Measurements from ENCODE around the gene DRC1. TPM values are rescaled to one million over a fixed set of nuclear protein-coding genes. Genes with fewer than 3 reads are reported as not detected.

Gene DRC1
- polyA plus RNA-seq, 10 donors, result 0.10 to 0.28 (median 0.19) TPM; not detected in 3

DNA sequence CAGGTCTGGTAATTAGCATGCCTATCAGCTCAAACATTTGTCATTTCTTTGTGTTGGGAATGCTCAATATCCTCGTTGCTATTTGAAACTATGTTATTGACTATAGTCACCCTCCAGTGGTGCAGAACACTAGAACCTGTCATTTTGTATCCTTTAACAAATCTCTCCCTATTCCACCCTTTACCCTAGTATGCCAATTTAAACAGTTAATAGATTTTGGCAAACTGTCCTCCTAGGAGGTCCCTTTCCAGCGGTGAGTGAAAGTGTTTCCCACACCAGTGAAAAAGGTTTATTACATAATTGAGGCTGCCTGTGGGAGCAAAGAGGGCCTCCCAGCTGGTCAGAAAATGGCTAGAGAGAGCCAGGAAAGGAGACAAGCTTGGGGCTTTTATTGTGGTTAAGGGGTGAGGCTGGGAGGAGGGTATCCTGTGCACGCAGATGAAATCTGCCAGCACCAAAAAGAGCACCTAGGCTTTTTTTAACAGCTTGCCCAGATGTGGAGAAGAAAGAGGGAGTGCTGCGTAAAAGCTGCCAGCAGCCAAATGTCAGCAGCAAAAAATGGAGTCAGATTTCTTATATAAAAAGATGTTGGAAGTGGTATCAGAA lies 1.8 kb upstream of the DRC1 start:
- DNase-seq, result no peak

DNA sequence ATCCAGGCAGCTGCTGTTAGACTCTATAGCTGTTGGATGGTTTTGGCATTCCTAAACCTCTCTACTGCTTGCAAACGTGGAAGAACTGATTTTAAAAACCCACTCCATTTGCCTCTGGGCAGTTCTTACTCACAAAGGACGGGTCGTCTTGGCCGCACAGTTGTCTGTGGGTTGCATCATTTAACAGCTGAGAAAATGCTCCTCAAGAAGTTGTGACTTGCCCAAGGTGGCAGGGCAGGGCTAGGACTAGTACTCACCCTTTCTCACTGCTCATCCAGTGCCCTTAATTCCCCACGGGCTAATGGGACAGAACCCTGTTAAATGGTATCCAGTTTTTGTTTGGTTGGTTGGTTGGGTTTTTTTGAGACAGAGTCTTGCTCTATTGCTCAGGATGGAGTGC lies 997 bp upstream of the DRC1 start:
- DNase-seq, result no peak

DNA sequence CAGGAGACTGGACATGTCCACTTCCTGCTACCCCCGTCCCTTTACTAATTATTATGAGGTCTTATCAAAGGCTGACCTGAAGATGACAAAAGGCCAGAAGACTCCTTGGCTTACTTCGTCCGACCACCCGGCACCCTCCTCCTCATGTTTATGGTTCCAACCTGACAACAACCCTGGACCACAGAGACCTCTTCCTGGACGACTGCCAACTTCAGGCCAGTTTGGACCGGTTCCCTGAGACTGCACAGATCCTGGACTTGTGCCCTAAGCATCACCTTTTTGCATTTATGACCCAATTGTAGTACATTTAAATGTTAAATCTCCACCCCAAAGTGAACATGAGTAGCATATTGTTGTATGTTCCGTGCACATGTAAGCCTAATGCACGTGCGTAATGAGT lies 5.8 kb downstream of the DRC1 start:
- no peak for DNase-seq

DNA sequence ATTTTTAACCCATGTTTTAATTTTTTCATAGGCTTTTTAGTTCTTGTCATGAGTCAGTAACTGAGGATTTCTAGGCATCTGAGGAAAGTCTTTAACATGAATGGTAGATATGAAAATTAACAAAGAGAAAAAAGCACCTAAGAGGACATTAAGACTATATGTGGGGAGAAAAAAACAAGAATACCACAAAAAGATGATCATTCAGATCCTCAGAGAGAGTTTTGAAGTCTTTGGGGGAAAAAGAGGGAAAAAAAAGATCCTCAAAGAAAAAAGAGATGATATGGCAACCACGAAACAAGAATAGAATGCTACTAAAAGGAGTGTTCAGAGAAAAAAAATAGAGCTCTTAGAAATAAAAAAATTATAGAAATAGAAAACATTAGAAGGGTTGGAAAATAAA lies 8.1 kb downstream of the DRC1 start:
- no peak for DNase-seq

DNA sequence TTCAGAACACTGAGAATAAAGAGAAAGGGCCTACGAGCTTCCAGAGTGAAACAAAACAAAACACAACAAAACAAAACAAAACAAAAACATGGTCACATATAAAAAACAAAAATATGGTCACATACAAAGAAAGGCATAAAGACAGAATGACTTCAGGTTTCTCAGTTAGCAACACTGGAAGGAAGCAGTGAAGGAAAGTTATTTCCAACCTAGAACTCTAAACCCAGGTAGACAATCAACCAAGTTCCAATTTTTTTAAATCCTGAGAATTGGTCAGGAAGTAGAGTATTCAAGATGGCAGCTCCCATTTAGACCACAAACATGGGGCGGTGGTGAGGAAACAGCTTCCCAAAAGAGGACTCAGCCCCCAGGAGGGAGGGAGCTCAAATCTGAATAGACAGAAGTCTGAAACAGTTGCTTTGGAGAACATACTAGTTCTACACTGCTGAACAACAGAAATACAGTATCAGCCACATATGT lies 9.1 kb downstream of the DRC1 start:
- DNase-seq, result no peak

DNA sequence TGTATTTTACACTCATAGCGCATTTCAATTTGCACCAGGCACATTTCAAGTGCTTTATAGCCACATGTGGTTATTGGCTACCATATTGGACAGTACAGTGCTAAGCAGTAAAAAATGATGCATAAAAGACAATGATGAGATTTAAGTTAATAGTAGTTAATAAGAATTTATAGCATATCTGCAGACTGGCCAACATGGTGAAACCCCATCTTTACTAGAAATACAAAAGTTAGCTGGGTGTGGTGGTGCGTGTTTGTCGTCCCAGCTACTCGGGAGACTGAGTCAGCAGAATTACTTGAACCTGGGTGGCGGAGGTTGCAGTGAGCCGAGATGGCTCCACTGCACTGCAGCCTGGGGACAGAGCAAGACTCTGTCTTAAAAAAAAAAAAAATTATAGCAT lies 9.7 kb downstream of the DRC1 start:
- no peak for DNase-seq

DNA sequence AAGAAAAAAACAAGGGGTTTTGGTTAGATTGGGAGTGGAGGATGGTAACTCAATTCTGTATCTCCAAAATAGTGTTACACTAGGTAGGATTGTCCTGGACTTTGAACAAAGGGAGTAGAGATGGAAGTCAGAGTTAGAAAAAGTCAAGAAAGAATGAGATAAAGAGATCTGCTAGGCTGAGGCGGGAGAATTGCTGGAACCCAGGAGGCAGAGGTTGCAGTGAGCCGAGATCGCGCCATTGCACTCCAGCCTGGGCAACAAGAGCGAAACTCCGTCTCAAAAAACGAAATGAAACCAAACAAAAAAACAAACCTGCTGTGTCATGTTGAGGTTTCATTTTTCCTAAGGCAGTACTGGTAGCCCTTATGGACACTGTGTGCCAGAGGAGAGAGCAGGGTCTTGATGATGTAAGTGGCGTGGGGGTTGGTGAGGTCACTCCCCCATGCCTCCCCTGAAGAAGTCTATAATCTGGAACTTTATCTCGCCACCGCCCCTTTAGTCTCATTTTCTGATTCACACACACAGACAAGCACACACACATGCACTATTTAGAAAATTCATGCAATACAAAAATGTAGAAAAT lies 10.5 kb downstream of the DRC1 start:
- no peak for DNase-seq

DNA sequence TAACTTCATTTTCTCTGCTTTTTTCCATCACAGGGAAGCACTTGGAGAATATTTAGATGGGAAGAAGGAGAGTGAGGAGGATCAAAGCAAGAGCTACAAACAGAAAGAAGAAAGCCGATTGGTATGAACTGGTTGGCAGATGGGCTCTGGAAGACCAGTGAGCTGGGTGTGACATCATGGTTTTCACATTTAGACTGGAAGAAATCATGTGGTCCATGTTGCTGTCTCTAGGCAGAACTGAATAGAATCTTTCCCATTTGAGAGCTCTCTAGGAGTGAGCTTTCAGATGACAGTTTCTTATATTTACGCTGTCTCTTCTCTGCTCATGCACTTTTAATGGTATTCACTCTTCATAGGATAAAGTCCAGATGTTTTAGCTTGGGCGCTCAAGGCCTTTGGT lies 12.6 kb downstream of the DRC1 start:
- no peak for DNase-seq

DNA sequence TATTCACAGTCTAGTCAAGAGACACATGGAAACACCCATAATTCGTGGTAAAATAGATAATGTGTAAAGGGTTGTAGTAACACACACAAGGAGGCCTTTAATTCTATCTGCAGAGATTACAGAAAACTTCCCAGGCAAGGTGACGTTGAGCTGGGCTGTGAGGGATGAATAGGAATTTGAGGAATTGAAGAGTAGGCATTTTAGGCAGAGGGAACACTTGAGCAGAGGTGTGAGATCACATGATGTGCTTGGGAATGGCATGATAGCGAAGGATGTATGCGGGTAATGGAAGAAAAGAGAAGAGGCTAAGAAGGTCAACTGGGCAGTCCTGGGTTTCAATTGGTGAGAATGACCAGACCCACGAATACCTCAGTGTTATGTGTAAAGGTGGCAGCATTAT lies 20.2 kb downstream of the DRC1 start:
- DNase-seq, result no peak

DNA sequence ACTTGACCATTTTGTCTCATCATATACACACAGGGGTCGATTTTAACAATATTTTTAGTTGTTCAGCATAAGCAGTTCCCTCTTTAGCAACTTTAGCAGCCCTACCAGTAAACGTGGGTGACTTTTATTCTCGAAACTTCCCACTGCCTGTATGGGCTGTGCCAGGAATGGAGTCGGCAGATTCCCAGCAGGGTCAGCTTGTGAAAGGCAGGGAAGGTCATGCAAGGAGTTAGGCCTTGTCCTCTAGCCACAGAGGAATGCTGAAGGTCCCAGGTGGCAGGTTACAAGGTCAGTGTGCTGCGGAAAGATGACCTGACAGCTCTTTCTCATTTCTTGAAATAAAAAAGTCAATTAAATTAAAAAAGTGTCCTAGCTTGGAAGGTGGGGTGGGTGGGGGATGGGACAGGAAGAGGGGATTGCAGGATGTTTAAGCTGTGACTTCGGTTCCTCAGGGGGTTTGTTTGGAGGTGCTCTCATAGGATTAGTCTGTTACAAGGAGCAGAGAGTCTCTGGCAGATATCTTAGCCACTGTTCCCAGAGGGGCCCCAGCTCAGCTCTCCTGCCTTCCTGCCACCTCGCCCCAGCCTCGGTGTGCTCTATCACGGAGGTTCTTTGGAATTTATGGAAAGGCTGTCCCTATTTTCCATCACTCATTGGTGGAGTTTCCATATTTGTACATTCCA lies 21.4 kb downstream of the DRC1 start:
- DNase-seq, result peak in 1 of 3 donors; percentile 14

DNA sequence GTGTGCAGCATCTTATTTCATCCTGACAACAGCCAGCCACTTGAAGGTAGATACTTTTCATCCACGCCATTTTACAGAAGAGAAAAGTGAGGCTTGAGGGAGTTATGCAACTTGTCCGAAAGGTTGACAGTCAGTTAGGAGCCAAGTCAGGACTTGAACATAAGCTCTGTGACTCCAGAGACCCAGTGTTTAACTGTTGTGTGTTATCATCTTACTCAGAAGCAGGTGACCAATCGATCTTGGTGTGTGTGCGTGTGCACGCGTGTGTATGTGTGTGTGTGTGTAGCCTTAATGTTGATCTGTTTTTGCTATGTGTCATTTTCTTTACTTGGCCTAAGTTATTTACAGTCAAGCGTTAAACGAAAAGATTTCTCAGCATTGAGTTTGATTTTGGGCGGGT lies 22.0 kb downstream of the DRC1 start:
- DNase-seq, result no peak

DNA sequence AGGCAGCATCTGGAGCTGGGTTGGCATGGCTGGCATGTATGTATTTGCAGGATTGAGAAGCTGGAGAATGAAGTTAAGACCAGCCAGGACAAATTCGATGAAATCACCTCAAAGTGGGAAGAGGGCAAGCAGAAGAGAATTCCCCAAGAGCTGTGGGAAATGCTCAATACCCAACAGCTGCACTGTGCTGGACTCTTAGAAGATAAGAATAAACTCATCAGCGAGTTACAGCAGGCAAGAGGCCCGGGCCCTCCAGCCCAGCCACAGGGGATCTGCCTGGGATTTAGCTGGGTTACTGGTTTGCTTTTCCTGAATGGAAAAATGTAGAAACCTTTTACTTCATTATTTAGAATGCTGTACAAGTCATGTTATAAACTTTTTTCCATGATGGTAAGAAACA lies 22.5 kb downstream of the DRC1 start:
- DNase-seq, result peak in 1 of 3 donors; percentile 6

DNA sequence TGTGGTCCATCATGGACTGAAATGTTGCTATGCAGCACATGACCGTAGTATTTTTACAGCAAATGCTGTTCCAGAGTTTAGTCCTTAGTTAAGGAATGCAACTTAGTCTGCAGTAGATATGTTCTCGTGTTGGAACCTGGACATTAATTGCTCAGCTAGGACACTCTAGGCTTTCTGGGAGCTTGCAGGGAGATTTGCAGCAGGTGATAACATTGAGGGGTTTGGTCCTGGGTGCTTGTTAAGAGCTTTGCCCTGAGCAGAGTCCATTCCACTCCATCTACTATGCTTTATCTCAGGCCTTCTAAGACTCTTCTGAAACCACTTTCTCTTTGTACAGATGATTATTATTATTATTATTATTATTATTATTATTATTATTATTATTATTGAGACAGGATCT lies 27.1 kb downstream of the DRC1 start:
- no peak for DNase-seq

DNA sequence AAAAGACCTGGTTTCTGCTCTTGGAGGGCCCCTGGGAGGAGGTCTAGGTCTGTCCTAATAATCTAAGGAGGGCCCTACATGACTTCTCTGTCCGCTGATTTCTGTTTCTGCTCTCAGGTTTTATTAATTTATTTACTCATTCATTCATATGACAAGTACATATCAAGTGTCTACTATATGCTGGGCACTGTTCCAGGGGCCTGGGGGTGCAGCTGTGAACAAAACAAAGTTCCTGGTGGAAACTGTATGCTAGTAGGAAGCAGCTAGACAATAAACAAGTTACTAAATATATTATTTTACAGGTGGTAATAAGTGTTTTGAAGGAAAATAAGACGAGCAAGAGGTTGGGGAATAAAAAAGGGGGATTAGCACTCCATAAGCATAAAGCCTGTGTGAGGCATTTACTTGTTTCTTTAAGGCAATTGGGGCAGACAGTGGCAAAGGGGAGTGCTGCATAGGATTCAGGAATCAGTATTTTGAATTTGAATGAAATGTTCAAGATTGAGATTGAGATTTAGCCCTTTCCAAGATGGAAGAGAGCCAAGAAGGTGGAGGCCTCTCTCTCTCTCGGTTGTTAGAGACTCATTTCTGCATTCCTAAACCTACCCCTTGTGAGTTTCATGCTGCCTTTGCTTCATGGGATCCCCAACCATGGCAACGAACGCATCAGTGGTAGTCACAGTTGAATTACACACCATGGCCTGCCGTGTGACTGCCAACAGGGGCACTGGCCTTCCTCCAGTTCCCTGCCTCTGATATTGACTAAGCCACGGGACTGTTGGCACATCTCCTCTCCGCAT lies 28.3 kb downstream of the DRC1 start:
- peak in 2 of 3 donors; percentile 22 to 36 for DNase-seq

DNA sequence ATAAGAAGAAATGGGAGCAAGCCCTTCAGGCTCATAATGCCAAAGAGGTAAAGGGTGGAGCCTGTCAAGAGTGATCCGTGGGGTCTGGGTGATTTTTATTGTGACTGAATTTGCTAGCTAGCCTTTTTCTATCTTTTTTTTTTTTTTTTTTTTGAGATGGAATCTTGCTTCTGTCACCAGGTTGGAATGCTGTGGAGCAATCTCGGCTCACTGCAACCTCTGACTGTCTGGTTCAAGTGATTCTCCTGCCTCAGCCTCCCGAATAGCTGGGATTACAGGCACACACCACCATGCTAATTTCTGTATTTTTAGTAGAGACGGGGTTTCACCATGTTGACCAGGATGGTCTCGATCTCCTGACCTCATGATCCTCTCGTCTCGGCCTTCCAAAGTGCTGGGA lies 29.1 kb downstream of the DRC1 start:
- no peak for DNase-seq

DNA sequence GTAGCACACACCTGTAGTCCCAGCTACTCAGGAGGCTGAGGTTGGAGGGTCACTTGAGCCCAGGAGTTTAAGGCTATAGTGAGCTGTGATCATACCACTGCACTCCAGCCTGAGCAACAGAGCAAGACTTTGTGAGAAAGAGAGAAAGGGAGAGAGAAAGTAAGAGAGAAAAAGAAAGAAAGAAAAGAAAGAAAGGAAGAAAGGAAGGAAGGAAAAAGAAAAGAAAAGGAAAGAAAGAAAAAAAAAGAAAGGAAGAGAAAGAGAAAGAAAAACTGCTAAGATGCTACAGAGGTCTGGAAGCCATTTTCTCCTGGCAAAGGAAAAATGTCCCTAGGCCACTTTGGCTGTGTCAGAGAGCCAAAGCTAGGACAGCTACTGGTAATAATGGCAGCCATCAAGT lies 30.6 kb downstream of the DRC1 start:
- DNase-seq, result no peak

DNA sequence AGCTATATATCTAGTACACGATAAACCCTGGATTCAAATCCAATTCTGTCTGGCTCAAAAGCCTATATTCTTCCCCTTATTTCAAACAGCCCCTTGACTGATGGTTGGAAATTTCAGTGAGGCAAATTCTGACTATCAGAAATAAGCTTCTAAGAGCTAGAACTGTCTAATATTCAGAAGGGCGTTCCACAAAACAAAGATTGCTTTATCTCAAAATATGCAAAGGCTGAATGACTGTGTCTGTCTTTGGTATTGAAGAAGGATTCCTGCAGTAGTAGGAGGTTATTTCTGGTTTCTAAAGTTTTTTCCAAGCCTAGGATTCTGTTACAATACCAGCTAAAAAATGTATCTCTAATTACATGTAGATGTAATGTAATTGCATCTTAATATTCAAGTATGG lies 31.1 kb downstream of the DRC1 start:
- no peak for DNase-seq

DNA sequence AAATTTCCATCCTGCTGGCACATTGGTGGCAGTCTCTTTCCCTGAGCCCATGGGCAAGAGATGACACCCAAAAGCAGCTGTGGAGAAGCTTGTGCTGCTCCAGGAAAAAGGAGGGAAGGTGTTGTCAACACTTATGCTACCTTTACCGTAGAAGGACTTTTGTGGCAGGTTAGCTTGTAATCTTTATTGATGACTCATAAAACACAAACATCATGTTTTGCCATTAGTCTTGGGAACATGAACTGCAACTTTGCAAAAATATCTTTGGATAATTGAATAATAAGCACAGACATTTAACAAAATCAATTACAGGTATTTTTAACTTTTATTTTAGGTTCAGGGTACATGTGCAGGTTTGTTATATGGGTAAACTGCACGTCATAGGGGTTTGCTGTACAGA lies 33.4 kb downstream of the DRC1 start:
- no peak for DNase-seq

DNA sequence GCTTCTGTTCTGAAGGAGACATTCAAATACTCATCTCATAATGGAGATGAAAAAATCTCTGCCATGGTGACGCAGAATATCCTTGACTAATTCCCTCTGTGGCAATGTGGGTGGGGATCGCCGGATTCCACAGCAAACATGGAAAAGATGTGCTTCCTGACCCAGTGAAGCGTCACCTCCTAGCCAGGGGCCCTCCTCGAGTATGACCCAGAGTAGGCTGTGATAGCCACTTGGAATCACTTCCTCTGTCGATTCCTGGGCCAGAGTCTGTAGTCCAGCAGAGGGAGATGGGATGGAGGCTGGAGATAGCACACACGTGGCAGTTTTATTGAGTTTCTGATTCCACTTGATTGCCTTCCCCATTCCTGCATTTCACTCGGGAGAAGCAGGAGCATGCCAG lies 36.8 kb downstream of the DRC1 start:
- no peak for DNase-seq

DNA sequence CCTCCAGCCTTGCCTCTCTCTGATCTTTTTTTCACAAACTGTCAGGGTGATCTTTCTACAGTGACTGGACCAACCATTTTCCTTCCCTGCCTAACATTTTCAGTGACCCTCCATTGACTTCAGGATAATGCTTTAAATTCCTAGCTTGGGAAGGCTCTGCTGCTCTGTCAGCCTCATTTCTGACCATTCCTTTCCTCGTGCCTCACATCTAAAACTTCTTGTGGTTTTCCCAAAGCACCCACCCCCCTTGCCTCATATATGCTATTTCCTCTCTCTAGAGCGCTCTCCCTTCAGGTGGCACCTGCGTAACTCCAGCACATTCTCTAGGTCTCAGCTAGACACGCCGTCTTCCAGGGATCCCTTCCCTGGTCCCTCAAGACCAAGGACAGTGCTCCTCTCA lies 37.2 kb downstream of the DRC1 start:
- no peak for DNase-seq

DNA sequence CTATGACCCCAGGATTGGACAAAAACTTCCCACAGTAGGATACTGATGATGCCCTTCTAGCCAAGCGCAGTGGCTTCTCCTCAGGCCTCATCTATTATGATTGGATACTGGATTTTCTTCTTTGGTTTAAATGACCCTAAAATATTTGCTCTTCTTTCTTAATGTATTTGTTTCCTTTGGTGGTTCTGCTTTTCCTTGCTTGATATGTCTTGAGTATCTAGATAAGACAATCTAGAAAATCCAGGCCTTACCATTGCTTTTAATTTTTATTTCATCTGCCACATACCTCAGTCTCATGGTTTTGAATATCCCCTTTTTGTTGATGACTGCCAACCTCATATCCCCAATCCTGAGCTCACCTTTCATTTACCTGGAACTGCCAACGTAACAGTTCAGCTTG lies 40.6 kb downstream of the DRC1 start:
- no peak for DNase-seq

DNA sequence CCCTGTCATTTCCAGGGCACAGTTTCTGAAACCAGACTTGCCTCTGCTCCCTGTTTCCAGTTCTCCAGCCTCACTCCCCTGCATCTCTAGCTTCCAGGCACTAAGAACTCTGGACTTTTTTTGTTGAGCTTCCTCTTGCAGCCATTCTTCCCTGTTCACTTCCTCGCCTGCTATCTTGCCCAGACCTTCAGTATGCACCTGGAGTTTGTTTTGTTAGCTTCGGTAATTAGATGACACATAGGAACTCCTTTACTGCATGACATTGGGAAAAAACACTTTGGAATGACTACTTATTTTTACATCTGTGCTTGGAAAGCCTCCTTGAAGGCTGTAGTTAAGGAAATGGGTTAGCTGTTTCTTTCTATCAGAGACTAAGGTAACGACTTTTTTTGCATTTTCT lies 41.0 kb downstream of the DRC1 start:
- no peak for DNase-seq

DNA sequence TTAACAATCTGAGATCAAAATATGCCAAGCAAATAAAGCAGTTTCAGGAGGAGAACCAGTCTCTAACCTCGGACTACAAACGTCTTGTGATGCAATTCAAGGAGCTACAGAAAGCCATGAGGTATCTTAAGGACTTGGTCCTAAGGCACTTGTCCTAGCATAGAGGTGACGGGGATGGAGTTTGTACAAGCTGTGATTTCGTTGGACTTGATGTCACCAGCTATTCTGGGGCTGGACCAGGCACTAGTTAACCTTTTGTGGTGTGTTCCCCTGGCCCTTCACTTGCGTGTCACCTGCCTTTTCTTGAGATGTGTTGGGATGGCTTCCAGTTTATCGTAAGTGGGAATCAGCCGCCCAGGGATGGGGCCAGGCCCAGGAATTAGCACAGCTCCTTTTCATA lies 42.5 kb downstream of the DRC1 start:
- DNase-seq, result no peak

Measured in muscle of back (tissue), 11 donors.